Activated CD4-positive, alpha-beta T cell treated with anti-CD3 and anti-CD28 coated beads for 36 hours (primary cell): ENCODE results near the gene WDR83. TPM values are rescaled to one million over a fixed set of nuclear protein-coding genes. Genes with fewer than 3 reads are reported as not detected.
A peak's percentile ranks its signal among the peaks of the same experiment; 100 is the strongest.

Source experiments
- ATAC-seq: fragments of 200-7000 bp; cut with Tn5 transposase; one replicate; pipeline ENCODE4 v1.10.0; 2021; ENCODE audit warnings: mild to moderate bottlenecking, moderate library complexity
- CTCF ChIA-PET: fragments of 350-600 bp; sonication (Branson Sonifier 250); formaldehyde crosslinking; loops from one replicate; lab custom pipeline; 2021; ENCODE audit warnings: antibody characterized with exemption; lab: Charles Lee
- POLR2A ChIA-PET: fragments of 350-600 bp; sonication (Branson Sonifier 250); formaldehyde crosslinking; loops from one replicate; lab custom pipeline; 2021; ENCODE audit warnings: antibody characterized with exemption, inconsistent platforms; lab: Charles Lee
- DNase-seq: peaks from one replicate; pipeline ENCODE4 v3.0.0-alpha.2; 2020
- H3K27ac Mint-ChIP-seq: one replicate; pipeline ENCODE4 v1.8.0; 2021; ENCODE audit warnings: mixed read lengths
- H3K27me3 Mint-ChIP-seq: one replicate; pipeline ENCODE4 v1.8.0; 2021; ENCODE audit warnings: mixed read lengths
- H3K36me3 Mint-ChIP-seq: one replicate; pipeline ENCODE4 v1.8.0; 2021; ENCODE audit warnings: low read depth, mixed read lengths
- H3K4me1 Mint-ChIP-seq: one replicate; pipeline ENCODE4 v1.8.0; 2021; ENCODE audit warnings: mixed read lengths
- H3K4me3 Mint-ChIP-seq: one replicate; pipeline ENCODE4 v1.8.0; 2021; ENCODE audit warnings: mild to moderate bottlenecking, moderate library complexity, mixed read lengths
- H3K9me3 Mint-ChIP-seq: one replicate; pipeline ENCODE4 v1.8.0; 2021; ENCODE audit warnings: low read depth, mixed read lengths
- intact Hi-C, 2 experiments: fragments of 100-400 bp; cut with DNase I in 1 of 2; cut with micrococcal nuclease in 1 of 2; formaldehyde crosslinking; loops; one replicate each; pipeline versions ENCODE4 v1.14.2 to v1.15.1; 2022 to 2024; cut with DNase I, micrococcal nuclease
- total RNA-seq, 2 experiments: library from RNA; stranded (reverse); gene quantifications; one replicate each; pipeline ENCODE4 v1.2.3, GENCODE V29; 2021

The WDR83 gene
- total RNA-seq, 2 experiments from 2014 or later, result 13.5 to 19.5 TPM

GRCh38 chr19:12681074-12681987 is 14.7 kb downstream of the WDR83 start, which contains the start of gene DHPS:
Gene DHPS (minus strand): TSS chr19:12681880. CDS start chr19:12681766, 114 bp downstream.
- peaks cover 23% of the 10 kb centered on the region for H3K4me1 Mint-ChIP-seq
- peak; percentile 90 for ATAC-seq
- peak within 1 kb of the TSS; percentile 97 for H3K27ac Mint-ChIP-seq
- POLR2A ChIA-PET, result interaction anchor here (0.5 to 1.8 kb wide), 14 partner anchors 10 to 224 kb away, joined by 3 to 13 read pairs (median 3); partner anchors contain the start of genes JUNB, MAN2B1, TRIR and WDR83
- H3K36me3 Mint-ChIP-seq, result peaks cover 32% of the 10 kb centered on the region
- CTCF ChIA-PET, result interaction anchor here (0.6 to 1.8 kb wide), 9 partner anchors 10 to 1266 kb away, joined by 3 to 7 read pairs (median 3); no protein-coding TSS in a partner anchor
- H3K9me3 Mint-ChIP-seq, result no peaks in the 10 kb centered on the region
- intact Hi-C loops, result loop anchor here (1.0 to 2.0 kb wide), 13 partner anchors 12 to 519 kb away; partner anchors contain the start of genes FBXW9 (in 2 of the 2), FARSA (in 1 of the 2), GET3 (in 1 of the 2) and NACC1 (in 1 of the 2)
- H3K27me3 Mint-ChIP-seq, result no peaks in the 10 kb centered on the region
- H3K4me3 Mint-ChIP-seq, result peak within 1 kb of the TSS; percentile 99
- peak; percentile 94 for DNase-seq

- no peak for ATAC-seq
- no peak overlapping the region for H3K4me3 Mint-ChIP-seq
- H3K4me1 Mint-ChIP-seq, result peaks cover 4% of the 10 kb centered on the region
- ChIA-PET CTCF (interaction anchor here (1.9 kb wide), 1 partner anchor 14 kb away, joined by 9 read pairs; no protein-coding TSS in a partner anchor), POLR2A (no interaction called here)
- no peak overlapping the region for H3K27ac Mint-ChIP-seq
- no peak for DNase-seq
- H3K9me3 Mint-ChIP-seq, result no peaks in the 10 kb centered on the region
- peaks cover 6% of the 10 kb centered on the region for H3K36me3 Mint-ChIP-seq
- intact Hi-C loops, result no loop called here
- H3K27me3 Mint-ChIP-seq, result no peaks in the 10 kb centered on the region
Observed at GRCh38 chr19:12685831-12686230, 19.2 kb downstream of the WDR83 start.

GRCh38 chr19:12687496-12688196 is 21.0 kb downstream of the WDR83 start, which contains the start of gene GNG14:
Gene GNG14 (plus strand): TSS chr19:12687998. CDS start chr19:12688049, 51 bp downstream.
- H3K4me3 Mint-ChIP-seq, result no peak within 1 kb of the TSS
- POLR2A ChIA-PET, result no interaction called here
- H3K36me3 Mint-ChIP-seq, result peaks cover 2% of the 10 kb centered on the region
- intact Hi-C loops, result no loop called here
- no peak within 1 kb of the TSS for H3K27ac Mint-ChIP-seq
- H3K27me3 Mint-ChIP-seq, result no peaks in the 10 kb centered on the region
- ATAC-seq, result no peak
- no peaks in the 10 kb centered on the region for H3K4me1 Mint-ChIP-seq
- H3K9me3 Mint-ChIP-seq, result no peaks in the 10 kb centered on the region
- CTCF ChIA-PET, result no interaction called here
- no peak for DNase-seq

GRCh38 chr19:12689012-12689411 is 22.4 kb downstream of the WDR83 start:
- ChIA-PET POLR2A (interaction anchor here (0.6 kb wide), 1 partner anchor 76 kb away, joined by 3 read pairs; no protein-coding TSS in a partner anchor), CTCF (interaction anchor here (0.6 kb wide), 1 partner anchor 58 kb away, joined by 4 read pairs; no protein-coding TSS in a partner anchor)
- no peaks in the 10 kb centered on the region for H3K27me3 Mint-ChIP-seq
- H3K27ac Mint-ChIP-seq, result no peak overlapping the region
- intact Hi-C loops, result no loop called here
- ATAC-seq (no peak), DNase-seq (no peak)
- peaks cover 2% of the 10 kb centered on the region for H3K36me3 Mint-ChIP-seq
- H3K4me1 Mint-ChIP-seq, result no peaks in the 10 kb centered on the region
- H3K9me3 Mint-ChIP-seq, result no peaks in the 10 kb centered on the region
- H3K4me3 Mint-ChIP-seq, result no peak overlapping the region

GRCh38 chr19:12689581-12690216 is 23.1 kb downstream of the WDR83 start:
- ATAC-seq, result no peak
- H3K4me3 Mint-ChIP-seq, result no peak overlapping the region
- ChIA-PET POLR2A (interaction anchor here (0.6 to 0.7 kb wide), 2 partner anchors 71 to 77 kb away, joined by 3 read pairs; no protein-coding TSS in a partner anchor), CTCF (interaction anchor here (1.1 kb wide), 1 partner anchor 58 kb away, joined by 3 read pairs; no protein-coding TSS in a partner anchor)
- H3K27ac Mint-ChIP-seq, result no peak overlapping the region
- intact Hi-C loops, result no loop called here
- DNase-seq, result no peak
- H3K36me3 Mint-ChIP-seq, result peaks cover 2% of the 10 kb centered on the region
- no peaks in the 10 kb centered on the region for H3K9me3 Mint-ChIP-seq
- H3K27me3 Mint-ChIP-seq, result no peaks in the 10 kb centered on the region
- H3K4me1 Mint-ChIP-seq, result no peaks in the 10 kb centered on the region

- no peak overlapping the region for H3K4me3 Mint-ChIP-seq
- H3K27me3 Mint-ChIP-seq, result no peaks in the 10 kb centered on the region
- H3K27ac Mint-ChIP-seq, result no peak overlapping the region
- POLR2A ChIA-PET, result no interaction called here
- H3K9me3 Mint-ChIP-seq, result no peaks in the 10 kb centered on the region
- no peak for ATAC-seq
- H3K4me1 Mint-ChIP-seq, result peaks cover 8% of the 10 kb centered on the region
- no peak for DNase-seq
- intact Hi-C loops, result no loop called here
- H3K36me3 Mint-ChIP-seq, result peaks cover 2% of the 10 kb centered on the region
- CTCF ChIA-PET, result interaction anchor here (0.6 to 0.9 kb wide), 2 partner anchors 31 to 156 kb away, joined by 3 to 4 read pairs; no protein-coding TSS in a partner anchor
Observed at GRCh38 chr19:12692960-12693359, 26.4 kb downstream of the WDR83 start.

- ChIA-PET CTCF (interaction anchor here (0.8 to 1.1 kb wide), 2 partner anchors 17 to 52 kb away, joined by 3 read pairs; no protein-coding TSS in a partner anchor), POLR2A (interaction anchor here (0.6 to 1.1 kb wide), 2 partner anchors 13 to 65 kb away, joined by 4 to 6 read pairs; partner anchors contain the start of gene DHPS)
- Mint-ChIP-seq H3K4me3 (peak overlapping the region; percentile 46), H3K27ac (no peak overlapping the region), H3K4me1 (peaks cover 11% of the 10 kb centered on the region), H3K9me3 (no peaks in the 10 kb centered on the region), H3K27me3 (no peaks in the 10 kb centered on the region), H3K36me3 (peaks cover 8% of the 10 kb centered on the region)
- intact Hi-C loops, result no loop called here
- ATAC-seq (no peak), DNase-seq (no peak)
Observed at GRCh38 chr19:12694641-12695040, 28.0 kb downstream of the WDR83 start.

- peak overlapping the region; percentile 46 for H3K4me3 Mint-ChIP-seq
- H3K27me3 Mint-ChIP-seq, result no peaks in the 10 kb centered on the region
- CTCF ChIA-PET, result interaction anchor here (0.8 kb wide), 2 partner anchors 17 to 682 kb away, joined by 3 read pairs; no protein-coding TSS in a partner anchor
- no peak overlapping the region for H3K27ac Mint-ChIP-seq
- peaks cover 11% of the 10 kb centered on the region for H3K4me1 Mint-ChIP-seq
- ATAC-seq (no peak), DNase-seq (no peak)
- intact Hi-C loops, result no loop called here
- POLR2A ChIA-PET, result interaction anchor here (1.1 kb wide), 1 partner anchor 14 kb away, joined by 6 read pairs; the partner anchor contains the start of gene DHPS
- H3K36me3 Mint-ChIP-seq, result peaks cover 8% of the 10 kb centered on the region
- H3K9me3 Mint-ChIP-seq, result no peaks in the 10 kb centered on the region
Observed at GRCh38 chr19:12695096-12695495, 28.5 kb downstream of the WDR83 start.

- ATAC-seq, result no peak
- Mint-ChIP-seq H3K4me3 (peak overlapping the region; percentile 75), H3K9me3 (no peaks in the 10 kb centered on the region), H3K27ac (no peak overlapping the region), H3K36me3 (peaks cover 8% of the 10 kb centered on the region), H3K27me3 (no peaks in the 10 kb centered on the region), H3K4me1 (peaks cover 11% of the 10 kb centered on the region)
- ChIA-PET CTCF (interaction anchor here (0.8 to 1.2 kb wide), 3 partner anchors 18 to 682 kb away, joined by 3 to 4 read pairs (median 3); no protein-coding TSS in a partner anchor), POLR2A (interaction anchor here (1.1 kb wide), 1 partner anchor 14 kb away, joined by 6 read pairs; the partner anchor contains the start of gene DHPS)
- no peak for DNase-seq
- intact Hi-C loops, result no loop called here
Observed at GRCh38 chr19:12695514-12695913, 28.9 kb downstream of the WDR83 start.

GRCh38 chr19:12695997-12696365 is 29.4 kb downstream of the WDR83 start:
- peak overlapping the region; percentile 94 for H3K27ac Mint-ChIP-seq
- peaks cover 11% of the 10 kb centered on the region for H3K4me1 Mint-ChIP-seq
- no peaks in the 10 kb centered on the region for H3K9me3 Mint-ChIP-seq
- ATAC-seq (peak; percentile 9), DNase-seq (peak; percentile 41)
- peak overlapping the region; percentile 75 for H3K4me3 Mint-ChIP-seq
- H3K27me3 Mint-ChIP-seq, result no peaks in the 10 kb centered on the region
- intact Hi-C loops, result loop anchor here (1.0 kb wide), 3 partner anchors 15 to 38 kb away; partner anchors contain the start of genes DHPS (in 2 of the 2) and TRIR (in 1 of the 2)
- peaks cover 12% of the 10 kb centered on the region for H3K36me3 Mint-ChIP-seq
- ChIA-PET POLR2A (interaction anchor here (0.7 to 1.1 kb wide), 3 partner anchors 14 to 85 kb away, joined by 3 to 6 read pairs (median 3); partner anchors contain the start of genes DHPS, TNPO2, ZNF490 and ZNF791), CTCF (interaction anchor here (0.8 to 1.2 kb wide), 2 partner anchors 62 to 683 kb away, joined by 3 to 4 read pairs; no protein-coding TSS in a partner anchor)
